ENCODE measurements around the gene VAV3. TPM values are rescaled to one million over a fixed set of nuclear protein-coding genes. Genes with fewer than 3 reads are reported as not detected.

Gene VAV3
- total RNA-seq, 1 donor = 0.09 TPM

- DNase-seq (ENCODE audit: low read depth) = no peak
- TF ChIP-seq, protein P1, sequence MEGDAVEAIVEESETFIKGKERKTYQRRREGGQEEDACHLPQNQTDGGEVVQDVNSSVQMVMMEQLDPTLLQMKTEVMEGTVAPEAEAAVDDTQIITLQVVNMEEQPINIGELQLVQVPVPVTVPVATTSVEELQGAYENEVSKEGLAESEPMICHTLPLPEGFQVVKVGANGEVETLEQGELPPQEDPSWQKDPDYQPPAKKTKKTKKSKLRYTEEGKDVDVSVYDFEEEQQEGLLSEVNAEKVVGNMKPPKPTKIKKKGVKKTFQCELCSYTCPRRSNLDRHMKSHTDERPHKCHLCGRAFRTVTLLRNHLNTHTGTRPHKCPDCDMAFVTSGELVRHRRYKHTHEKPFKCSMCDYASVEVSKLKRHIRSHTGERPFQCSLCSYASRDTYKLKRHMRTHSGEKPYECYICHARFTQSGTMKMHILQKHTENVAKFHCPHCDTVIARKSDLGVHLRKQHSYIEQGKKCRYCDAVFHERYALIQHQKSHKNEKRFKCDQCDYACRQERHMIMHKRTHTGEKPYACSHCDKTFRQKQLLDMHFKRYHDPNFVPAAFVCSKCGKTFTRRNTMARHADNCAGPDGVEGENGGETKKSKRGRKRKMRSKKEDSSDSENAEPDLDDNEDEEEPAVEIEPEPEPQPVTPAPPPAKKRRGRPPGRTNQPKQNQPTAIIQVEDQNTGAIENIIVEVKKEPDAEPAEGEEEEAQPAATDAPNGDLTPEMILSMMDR (IDR thresholded peaks at IDR 0.05; ENCODE audit: insufficient read depth, low read length) = no peak
- no peak overlapping the region for H3K4me3 ChIP-seq (ENCODE audit: low read depth, low read length)
Measured at GRCh38 chr1:107524301-107524700, 440.7 kb downstream of the VAV3 start.

DNA sequence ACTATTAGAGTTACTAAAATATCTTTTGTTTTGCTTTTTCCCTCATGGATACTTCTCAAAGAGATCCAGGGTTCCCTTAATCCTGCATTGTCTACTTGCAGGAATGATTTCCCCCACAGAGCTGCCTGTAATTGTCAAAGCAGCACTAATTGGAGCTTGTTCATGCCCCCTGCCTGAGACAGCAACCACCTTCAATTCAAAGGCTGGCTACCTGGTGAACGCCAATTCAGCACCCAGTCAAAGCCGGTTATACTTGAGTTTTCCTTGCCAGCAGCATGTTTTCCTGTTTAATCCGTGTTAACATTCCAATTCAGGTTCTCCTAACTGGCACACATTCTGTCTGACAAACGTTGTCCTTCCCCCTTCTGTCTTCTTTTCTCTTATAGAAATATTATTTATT lies 441.2 kb downstream of the VAV3 start:
- TF ChIP-seq, protein P1 (IDR thresholded peaks at IDR 0.05; ENCODE audit: insufficient read depth, low read length) = no peak
- no peak overlapping the region for H3K4me3 ChIP-seq (ENCODE audit: low read depth, low read length)
- DNase-seq (ENCODE audit: low read depth) = no peak

DNA sequence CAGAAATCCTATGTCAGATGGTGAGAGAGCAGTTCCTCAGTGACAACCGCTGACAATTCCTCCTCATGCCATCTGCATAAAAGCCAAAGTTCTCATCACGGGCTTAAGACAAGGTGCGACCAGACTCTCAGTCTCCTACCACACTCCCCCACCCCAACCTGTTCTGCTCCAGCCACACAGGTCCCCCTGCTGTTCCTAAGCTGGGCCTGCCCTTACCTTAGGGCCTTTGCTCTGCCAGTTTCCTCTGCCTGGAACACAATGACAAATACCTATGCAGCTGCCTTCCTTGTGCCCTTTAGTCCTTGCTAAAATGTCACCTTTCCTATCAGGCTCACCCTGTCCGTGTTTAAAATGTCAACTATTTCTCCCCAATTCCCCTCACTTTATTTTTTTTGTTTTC lies 441.9 kb downstream of the VAV3 start:
- H3K4me3 ChIP-seq (ENCODE audit: low read depth, low read length) = no peak overlapping the region
- no peak for DNase-seq (ENCODE audit: low read depth)
- TF ChIP-seq, protein P1 (IDR thresholded peaks at IDR 0.05; ENCODE audit: insufficient read depth, low read length) = no peak

Small RNA genes lying within 50 kb of the gene (small RNA-seq; reads per million reads assigned to genes)
- not detected for gene MIR7852

Other genes starting within 250 kb of the VAV3 start
- gene SLC25A24, start 235.2 kb upstream of the VAV3 start, total RNA-seq (ENCODE audit: low replicate concordance) = 44.2 and 63.8 TPM in 2 replicates